SK-N-SH treated with all-trans-retinoic acid at 6 μM for 48 hours (cell line): ENCODE measurements around the gene CGB2.
"Not testable (repeated sequence)": the region's sequence is repeated elsewhere in the genome, so short reads cannot be mapped to it uniquely, and the experiment has no call there.

Source experiments
- ARNTL ChIP-seq: fragments of 450-650 bp; formaldehyde crosslinking; IDR thresholded peaks from 2 replicates; pipeline ENCODE4 v1.5.0; 2020; ENCODE audit warnings: low read depth, mild to moderate bottlenecking, moderate library complexity, borderline replicate concordance
- RARB ChIP-seq: fragments of 250-450 bp; sonication (Bioruptor Pico); IDR thresholded peaks from 2 replicates; pipeline ENCODE4 v1.8.0; 2021; ENCODE audit warnings: mild to moderate bottlenecking, moderate library complexity
- ZC3H10 ChIP-seq: fragments of 250-450 bp; sonication (Bioruptor Pico); IDR thresholded peaks from 2 replicates; pipeline ENCODE4 v1.5.1; 2021; ENCODE audit warnings: mild to moderate bottlenecking, moderate library complexity
- TF ChIP-seq, protein P1 (sequence below): fragments of 250-450 bp; sonication (Bioruptor Pico); IDR thresholded peaks from 2 replicates; pipeline ENCODE4 v1.8.0; 2020; ENCODE audit warnings: mild to moderate bottlenecking, moderate library complexity, borderline replicate concordance

DNA sequence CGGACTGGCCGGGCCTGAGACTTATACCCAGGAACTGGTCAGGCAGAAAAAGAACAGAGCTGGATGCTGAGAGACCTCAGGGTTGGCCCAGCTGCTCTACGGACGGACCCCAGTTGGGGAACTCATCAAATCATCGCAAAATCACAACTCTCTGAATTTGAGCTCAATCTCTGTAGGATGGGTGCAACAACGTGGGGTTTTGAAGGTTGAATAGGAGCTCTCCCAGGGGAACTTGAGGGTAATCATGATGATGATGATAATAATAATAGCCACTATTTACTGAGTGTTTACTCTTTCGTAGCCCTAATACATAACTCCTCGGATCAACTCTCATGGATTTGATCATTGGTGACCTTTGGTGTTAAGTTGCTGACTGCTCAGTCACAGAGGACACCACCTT, 1.4 kb upstream of the CGB2 start:
- TF ChIP-seq RARB (CRISPR knock-in tag); ARNTL; ZC3H10: not testable (repeated sequence)
- TF ChIP-seq, protein P1, sequence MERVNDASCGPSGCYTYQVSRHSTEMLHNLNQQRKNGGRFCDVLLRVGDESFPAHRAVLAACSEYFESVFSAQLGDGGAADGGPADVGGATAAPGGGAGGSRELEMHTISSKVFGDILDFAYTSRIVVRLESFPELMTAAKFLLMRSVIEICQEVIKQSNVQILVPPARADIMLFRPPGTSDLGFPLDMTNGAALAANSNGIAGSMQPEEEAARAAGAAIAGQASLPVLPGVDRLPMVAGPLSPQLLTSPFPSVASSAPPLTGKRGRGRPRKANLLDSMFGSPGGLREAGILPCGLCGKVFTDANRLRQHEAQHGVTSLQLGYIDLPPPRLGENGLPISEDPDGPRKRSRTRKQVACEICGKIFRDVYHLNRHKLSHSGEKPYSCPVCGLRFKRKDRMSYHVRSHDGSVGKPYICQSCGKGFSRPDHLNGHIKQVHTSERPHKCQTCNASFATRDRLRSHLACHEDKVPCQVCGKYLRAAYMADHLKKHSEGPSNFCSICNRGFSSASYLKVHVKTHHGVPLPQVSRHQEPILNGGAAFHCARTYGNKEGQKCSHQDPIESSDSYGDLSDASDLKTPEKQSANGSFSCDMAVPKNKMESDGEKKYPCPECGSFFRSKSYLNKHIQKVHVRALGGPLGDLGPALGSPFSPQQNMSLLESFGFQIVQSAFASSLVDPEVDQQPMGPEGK (CRISPR knock-in tag), result not testable (repeated sequence)
